HCT116 (cell line): ENCODE data around the gene SEPTIN11.

Experiments
- CTCF ChIP-seq, 3 experiments: fragments of 200-600 bp in 1 of 3; sonication (generic) in 1 of 3; IDR thresholded peaks in 2 of 3; conservative IDR thresholded peaks in 1 of 3; 2 replicates each; pipeline ENCODE4 v1.5.1; 2012 to 2017; ENCODE audit warnings: low read depth in 2 of 3, low read length in 2 of 3, antibody characterized with exemption in 1 of 3, borderline replicate concordance in 1 of 3, control low read depth in 1 of 3, mild to moderate bottlenecking in 1 of 3, mixed read lengths in 1 of 3, mixed run types in 1 of 3, moderate library complexity in 1 of 3; ENCODE audit not compliant: insufficient read depth in 1 of 3
- EGR1 ChIP-seq: IDR thresholded peaks from 2 replicates; pipeline ENCODE4 v1.6.1; 2012; ENCODE audit warnings: low read depth
- EZH2phosphoT487 ChIP-seq: fragments of 200-600 bp; IDR thresholded peaks from 2 replicates; pipeline ENCODE4 v1.6.1; 2018; ENCODE audit warnings: antibody characterized with exemption, borderline replicate concordance
- JUND ChIP-seq: IDR thresholded peaks from 2 replicates; pipeline ENCODE4 v1.6.1; 2012
- POLR2A ChIP-seq: IDR thresholded peaks from 2 replicates; pipeline ENCODE4 v1.7.0; 2011; ENCODE audit warnings: borderline replicate concordance; ENCODE audit not compliant: insufficient read depth, insufficient read length; ENCODE audit errors: extremely low read depth
- POLR2AphosphoS5 ChIP-seq: IDR thresholded peaks from 2 replicates; pipeline ENCODE4 v1.6.1; 2011; ENCODE audit warnings: mild to moderate bottlenecking, low read depth, low read length, moderate library complexity
- RAD21 ChIP-seq: IDR thresholded peaks from 2 replicates; pipeline ENCODE4 v1.6.1; 2012; ENCODE audit warnings: low read depth, mild to moderate bottlenecking
- ZNF274 ChIP-seq: fragments of 200-500 bp; sonication (Bioruptor generic); IDR thresholded peaks from 2 replicates; pipeline ENCODE4 v1.6.1; 2014; ENCODE audit warnings: mild to moderate bottlenecking, low read depth, low read length, inconsistent platforms
- TF ChIP-seq, protein P1 (sequence below): IDR thresholded peaks from 2 replicates; pipeline ENCODE4 v1.6.1; 2012

DNA sequence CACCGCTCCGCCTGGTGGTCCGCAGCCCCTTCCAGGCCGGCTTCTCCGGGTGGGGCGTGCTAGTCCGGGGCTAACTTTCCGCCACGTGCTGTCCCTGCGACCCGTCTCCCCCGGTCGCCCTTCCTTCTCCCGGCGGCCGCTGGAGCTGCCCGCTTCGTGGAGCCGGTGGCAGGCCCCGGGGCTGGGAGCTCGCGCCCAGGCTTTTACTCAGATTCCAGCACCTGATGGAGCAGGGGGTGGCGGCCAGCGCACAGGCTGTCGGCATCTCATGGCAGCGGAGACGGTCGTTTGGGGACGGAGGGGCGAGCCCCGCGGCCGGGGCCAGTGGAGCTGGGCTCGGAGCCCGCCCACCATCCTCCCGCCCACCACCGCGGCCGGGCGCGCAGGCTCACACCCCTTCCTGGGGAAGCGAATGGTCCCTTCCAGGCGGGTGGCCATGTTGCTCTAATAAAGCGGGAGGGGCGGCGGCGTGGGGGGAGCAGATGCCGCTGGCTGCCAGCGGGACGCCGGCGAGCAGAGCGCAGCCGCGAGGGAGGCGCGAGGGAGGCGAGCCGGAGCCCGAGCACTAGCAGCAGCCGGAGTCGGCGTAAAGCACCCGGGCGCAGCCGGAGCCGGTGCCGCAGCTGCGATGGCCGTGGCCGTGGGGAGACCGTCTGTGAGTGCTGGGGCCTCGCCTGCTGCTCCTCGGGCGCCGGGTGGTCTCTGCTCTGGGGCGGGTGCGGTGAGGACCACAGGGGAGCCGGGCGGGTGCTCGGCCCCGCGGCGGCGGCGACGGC is at the start of gene SEPTIN11:
- TF ChIP-seq RAD21, result no peak
- no peak for TF ChIP-seq CTCF (IDR thresholded peaks at IDR 0.05 in 2 of 3, conservative IDR thresholded peaks at IDR 0.05 in 1 of 3; ENCODE audit: borderline replicate concordance in 1 of 3, insufficient read depth in 1 of 3, low read depth in 2 of 3, low read length in 2 of 3)
- TF ChIP-seq POLR2A, result peak; percentile 81
- peak; percentile 88 for TF ChIP-seq EGR1
- TF ChIP-seq POLR2AphosphoS5, result peak; percentile 89
- TF ChIP-seq EZH2phosphoT487, result no peak
- no peak for TF ChIP-seq ZNF274
- TF ChIP-seq, protein P1, sequence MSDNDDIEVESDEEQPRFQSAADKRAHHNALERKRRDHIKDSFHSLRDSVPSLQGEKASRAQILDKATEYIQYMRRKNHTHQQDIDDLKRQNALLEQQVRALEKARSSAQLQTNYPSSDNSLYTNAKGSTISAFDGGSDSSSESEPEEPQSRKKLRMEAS, result peak; percentile 88
- TF ChIP-seq JUND, result peak; percentile 55; the same call in 1 of the 2 replicates
